Chondrocyte (in vitro differentiated cells): Measurements from ENCODE around the gene LMAN2. TPM values are rescaled to one million over a fixed set of nuclear protein-coding genes. Genes with fewer than 3 reads are reported as not detected.

Source experiments
- DNase-seq: peaks from one replicate; pipeline ENCODE4 v3.0.0; 2021; ENCODE audit warnings: mixed read lengths, low spot score
- H3K27ac Mint-ChIP-seq: one replicate; pipeline ENCODE4 v1.8.0; 2021; ENCODE audit warnings: mild to moderate bottlenecking, moderate library complexity, mixed read lengths; ENCODE audit not compliant: unreplicated experiment
- H3K27me3 Mint-ChIP-seq: 2 replicates; pipeline ENCODE4 v1.8.0; 2021; ENCODE audit warnings: low read depth, mixed read lengths
- H3K36me3 Mint-ChIP-seq: 2 replicates; pipeline ENCODE4 v1.8.0; 2021; ENCODE audit warnings: low read depth, mixed read lengths
- H3K4me1 Mint-ChIP-seq: 2 replicates; pipeline ENCODE4 v1.8.0; 2021; ENCODE audit warnings: low read depth, mild to moderate bottlenecking, mixed read lengths
- H3K4me3 Mint-ChIP-seq: one replicate; pipeline ENCODE4 v1.8.0; 2021; ENCODE audit warnings: mild to moderate bottlenecking, moderate library complexity, mixed read lengths; ENCODE audit not compliant: unreplicated experiment
- H3K9me3 Mint-ChIP-seq: 2 replicates; pipeline ENCODE4 v1.8.0; 2021; ENCODE audit warnings: low read depth, mixed read lengths
- total RNA-seq: library from RNA; stranded (reverse); gene quantifications from 3 replicates; pipeline ENCODE4 v1.2.1, GENCODE V29; 2021
- TF ChIP-seq, protein P1 (sequence below): fragments of 200-600 bp; sonication (generic); IDR thresholded peaks from 2 replicates; pipeline ENCODE4 v1.5.0; 2021; ENCODE audit warnings: antibody characterized with exemption, mild to moderate bottlenecking, moderate library complexity

LMAN2 gene
- total RNA-seq, 1 donor from 2014 or later: 83.4 TPM

GRCh38 chr5:177371120-177372033, 19.9 kb upstream of the LMAN2 start:
- peak overlapping the region; percentile 69 for H3K4me3 Mint-ChIP-seq
- H3K4me1 Mint-ChIP-seq: peaks cover 23% of the 10 kb centered on the region
- TF ChIP-seq, protein P1, sequence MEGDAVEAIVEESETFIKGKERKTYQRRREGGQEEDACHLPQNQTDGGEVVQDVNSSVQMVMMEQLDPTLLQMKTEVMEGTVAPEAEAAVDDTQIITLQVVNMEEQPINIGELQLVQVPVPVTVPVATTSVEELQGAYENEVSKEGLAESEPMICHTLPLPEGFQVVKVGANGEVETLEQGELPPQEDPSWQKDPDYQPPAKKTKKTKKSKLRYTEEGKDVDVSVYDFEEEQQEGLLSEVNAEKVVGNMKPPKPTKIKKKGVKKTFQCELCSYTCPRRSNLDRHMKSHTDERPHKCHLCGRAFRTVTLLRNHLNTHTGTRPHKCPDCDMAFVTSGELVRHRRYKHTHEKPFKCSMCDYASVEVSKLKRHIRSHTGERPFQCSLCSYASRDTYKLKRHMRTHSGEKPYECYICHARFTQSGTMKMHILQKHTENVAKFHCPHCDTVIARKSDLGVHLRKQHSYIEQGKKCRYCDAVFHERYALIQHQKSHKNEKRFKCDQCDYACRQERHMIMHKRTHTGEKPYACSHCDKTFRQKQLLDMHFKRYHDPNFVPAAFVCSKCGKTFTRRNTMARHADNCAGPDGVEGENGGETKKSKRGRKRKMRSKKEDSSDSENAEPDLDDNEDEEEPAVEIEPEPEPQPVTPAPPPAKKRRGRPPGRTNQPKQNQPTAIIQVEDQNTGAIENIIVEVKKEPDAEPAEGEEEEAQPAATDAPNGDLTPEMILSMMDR: no peak
- no peaks in the 10 kb centered on the region for H3K9me3 Mint-ChIP-seq
- no peak for DNase-seq
- H3K36me3 Mint-ChIP-seq: no peaks in the 10 kb centered on the region
- H3K27me3 Mint-ChIP-seq: no peaks in the 10 kb centered on the region
- peak overlapping the region; percentile 12 for H3K27ac Mint-ChIP-seq

- Mint-ChIP-seq H3K27ac (no peak overlapping the region), H3K4me1 (peaks cover 27% of the 10 kb centered on the region), H3K4me3 (peak overlapping the region; percentile 64), H3K36me3 (no peaks in the 10 kb centered on the region), H3K27me3 (no peaks in the 10 kb centered on the region), H3K9me3 (no peaks in the 10 kb centered on the region)
- DNase-seq: no peak
- TF ChIP-seq, protein P1: peak; percentile 78
These were observed 19.1 kb upstream of the LMAN2 start for GRCh38 chr5:177370488-177371119.

DNA sequence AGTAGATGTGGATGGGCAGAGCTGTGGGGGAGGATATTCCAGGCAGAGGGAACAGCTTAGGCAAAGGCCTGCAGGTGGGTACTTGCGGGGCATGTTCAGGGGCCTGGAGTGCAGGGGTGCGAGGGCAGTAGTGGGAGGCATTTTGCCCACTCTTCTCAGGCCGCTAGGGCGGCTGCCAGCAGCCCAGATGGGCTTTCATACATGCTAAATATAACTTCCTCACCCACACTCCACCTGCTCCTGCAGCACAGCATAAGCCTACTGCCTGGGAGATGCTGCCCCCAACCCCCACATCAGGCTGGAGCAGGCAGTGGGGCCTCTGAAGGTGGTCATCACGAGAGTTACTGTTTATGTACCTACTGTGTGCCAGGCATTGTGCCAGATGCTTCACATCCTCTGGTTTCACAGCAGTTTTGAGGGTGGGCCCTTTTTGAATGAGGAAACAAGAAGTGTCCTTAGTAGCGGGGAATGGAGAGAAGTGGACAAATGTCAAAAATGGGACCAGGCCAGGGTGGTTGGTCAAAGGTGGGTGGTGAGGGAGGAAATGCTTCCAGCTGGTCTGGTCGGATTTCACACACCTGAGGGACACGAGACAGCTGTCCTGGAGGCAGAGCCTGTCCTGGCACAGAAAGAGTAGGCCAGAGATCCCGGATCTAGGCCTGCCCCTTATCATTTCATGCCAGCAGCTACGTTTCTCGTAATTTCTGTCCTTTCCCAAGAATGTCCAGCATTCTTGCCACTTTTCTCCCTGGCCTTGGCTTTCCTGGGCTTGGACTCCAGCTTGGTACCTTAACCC, 18.4 kb upstream of the LMAN2 start:
- H3K9me3 Mint-ChIP-seq: no peaks in the 10 kb centered on the region
- peaks cover 27% of the 10 kb centered on the region for H3K4me1 Mint-ChIP-seq
- H3K27ac Mint-ChIP-seq: peak overlapping the region; percentile 77
- H3K36me3 Mint-ChIP-seq: no peaks in the 10 kb centered on the region
- TF ChIP-seq, protein P1: no peak
- no peak for DNase-seq
- no peak overlapping the region for H3K4me3 Mint-ChIP-seq
- no peaks in the 10 kb centered on the region for H3K27me3 Mint-ChIP-seq

DNA sequence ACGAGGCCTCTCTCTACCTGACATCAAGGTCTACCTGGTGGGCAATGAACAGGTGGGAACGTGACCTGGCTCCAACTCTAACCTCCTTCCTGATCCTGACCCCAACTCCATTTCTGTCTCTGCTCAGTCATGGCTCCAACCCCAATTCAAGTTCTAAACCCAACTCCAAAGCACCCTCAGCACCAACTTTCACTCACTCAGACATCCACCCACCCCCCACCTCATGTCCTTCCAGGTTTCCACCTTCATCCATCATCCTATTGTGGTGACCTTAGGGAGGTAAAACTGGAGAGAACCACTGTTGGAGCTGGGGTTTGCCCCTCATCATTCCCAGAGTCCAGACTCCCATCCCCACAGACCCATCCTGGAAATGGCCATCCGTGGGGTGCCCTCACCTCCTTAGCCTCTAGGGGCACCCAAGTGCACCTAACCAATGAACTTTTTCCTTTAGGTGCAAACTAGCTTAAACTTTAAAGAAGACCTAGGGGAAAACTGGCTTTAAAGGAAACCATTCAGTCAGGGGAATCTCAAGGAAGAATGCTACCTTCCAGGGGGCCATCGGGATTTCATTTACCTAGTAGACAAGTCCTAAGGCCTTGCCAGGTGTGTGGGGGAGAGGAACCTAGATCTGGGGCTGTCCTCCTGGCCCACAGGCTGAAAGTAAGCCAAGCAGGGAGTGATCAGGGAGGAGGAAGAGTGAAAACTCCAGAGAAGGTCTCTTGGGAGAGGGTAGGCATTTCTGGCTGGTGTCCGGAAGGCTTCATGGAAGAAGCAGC, 17.6 kb upstream of the LMAN2 start:
- Mint-ChIP-seq H3K4me3 (peak overlapping the region; percentile 5), H3K36me3 (no peaks in the 10 kb centered on the region), H3K9me3 (no peaks in the 10 kb centered on the region), H3K27me3 (no peaks in the 10 kb centered on the region), H3K27ac (peak overlapping the region; percentile 77), H3K4me1 (peaks cover 27% of the 10 kb centered on the region)
- no peak for DNase-seq
- TF ChIP-seq, protein P1: peak; percentile 72
